GM15510 (cell line): Measurements from ENCODE around the gene EVL.

Experiments used
- POLR2A ChIP-seq: IDR thresholded peaks from 3 replicates; pipeline ENCODE4 v1.6.1; 2011; ENCODE audit warnings: borderline replicate concordance; ENCODE audit not compliant: insufficient read length; ENCODE audit errors: extremely low read depth

EVL gene

GRCh38 chr14:100155756-100156616 is 90.8 kb downstream of the EVL start:
- no peak for TF ChIP-seq POLR2A

GRCh38 chr14:100156776-100157175 is 91.6 kb downstream of the EVL start:
- no peak for TF ChIP-seq POLR2A

- no peak for TF ChIP-seq POLR2A
Measured at GRCh38 chr14:100158566-100159093, 93.4 kb downstream of the EVL start.

GRCh38 chr14:100159094-100159864 is 94.1 kb downstream of the EVL start, which contains the start of gene DEGS2:
TSS of gene DEGS2 (minus strand) at chr14:100159645. CDS start at chr14:100159587, 58 bp downstream.
- no peak for TF ChIP-seq POLR2A

GRCh38 chr14:100159865-100160533 is 94.8 kb downstream of the EVL start:
- TF ChIP-seq POLR2A, result no peak

- TF ChIP-seq POLR2A, result no peak
Measured at GRCh38 chr14:100160534-100160916, 95.3 kb downstream of the EVL start.

- TF ChIP-seq POLR2A, result no peak
Measured at GRCh38 chr14:100165376-100165775, 100.2 kb downstream of the EVL start.

GRCh38 chr14:100165831-100166440 is 100.7 kb downstream of the EVL start:
- TF ChIP-seq POLR2A, result no peak

GRCh38 chr14:100168506-100168905 is 103.3 kb downstream of the EVL start:
- TF ChIP-seq POLR2A, result no peak

GRCh38 chr14:100170880-100171279 is 105.7 kb downstream of the EVL start:
- TF ChIP-seq POLR2A, result no peak

- TF ChIP-seq POLR2A, result no peak
Measured at GRCh38 chr14:100172811-100173210, 107.6 kb downstream of the EVL start.

- no peak for TF ChIP-seq POLR2A
Measured at GRCh38 chr14:100173353-100173752, 108.1 kb downstream of the EVL start.

GRCh38 chr14:100176811-100177327 is 111.6 kb downstream of the EVL start:
- TF ChIP-seq POLR2A, result no peak

- TF ChIP-seq POLR2A, result no peak
Measured at GRCh38 chr14:100178691-100179090, 113.5 kb downstream of the EVL start.
